GM12864 (cell line): ENCODE data around the gene HERC4.
"Not testable (repeated sequence)": the region's sequence is repeated elsewhere in the genome, so short reads cannot be mapped to it uniquely, and the experiment has no call there.

ENCODE experiments used
- DNase-seq: peaks from one replicate; pipeline ENCODE4 v3.0.0-alpha.2; 2011; ENCODE audit warnings: low read depth
- H3K4me3 ChIP-seq: 2 replicates; pipeline ENCODE4 v1.5.1; 2011; ENCODE audit warnings: mild to moderate bottlenecking, low read depth, low read length, control low read depth
- CTCF ChIP-seq: IDR thresholded peaks from 2 replicates; pipeline ENCODE4 v1.5.1; 2011; ENCODE audit warnings: low read depth, mild to moderate bottlenecking, moderate library complexity, low read length, control low read depth, inconsistent platforms; ENCODE audit errors: missing control alignments

Gene HERC4

GRCh38 chr10:67976292-67977245 lies 98.5 kb downstream of the HERC4 start:
- no peak for TF ChIP-seq CTCF
- no peak overlapping the region for H3K4me3 ChIP-seq
- no peak for DNase-seq

GRCh38 chr10:67975871-67976270 lies 99.2 kb downstream of the HERC4 start:
- no peak overlapping the region for H3K4me3 ChIP-seq
- TF ChIP-seq CTCF: no peak
- DNase-seq: no peak

- DNase-seq: no peak
- TF ChIP-seq CTCF: no peak
- no peak overlapping the region for H3K4me3 ChIP-seq
Observed at GRCh38 chr10:67971311-67971710, 103.8 kb downstream of the HERC4 start.

GRCh38 chr10:67969875-67970274 lies 105.2 kb downstream of the HERC4 start:
- no peak for TF ChIP-seq CTCF
- H3K4me3 ChIP-seq: no peak overlapping the region
- no peak for DNase-seq

- not testable (repeated sequence) for H3K4me3 ChIP-seq, DNase-seq
Observed at GRCh38 chr10:67966035-67966434, 109.0 kb downstream of the HERC4 start.

- DNase-seq: no peak
- H3K4me3 ChIP-seq: no peak overlapping the region
- no peak for TF ChIP-seq CTCF
Observed at GRCh38 chr10:67965456-67965855, 109.6 kb downstream of the HERC4 start.

GRCh38 chr10:67959839-67960476 lies 115.1 kb downstream of the HERC4 start:
- no peak for TF ChIP-seq CTCF
- no peak overlapping the region for H3K4me3 ChIP-seq
- DNase-seq: no peak
